Posterior vena cava (tissue), 2 donors: ENCODE measurements around the gene ZNF628. TPM values are rescaled to one million over a fixed set of nuclear protein-coding genes. Genes with fewer than 3 reads are reported as not detected.
A peak's percentile ranks its signal among the peaks of the same experiment; 100 is the strongest.
"Not testable (repeated sequence)": the region's sequence is repeated elsewhere in the genome, so short reads cannot be mapped to it uniquely, and the experiment has no call there.

Source experiments
- DNase-seq: peaks from one replicate; pipeline ENCODE4 v3.0.0-alpha.2; 2020; ENCODE audit warnings: low spot score
- intact Hi-C, 2 donors: fragments of 100-400 bp; cut with DNase I; formaldehyde crosslinking; loops; one replicate each; pipeline versions ENCODE4 v1.14.1 to v1.14.2; 2022 to 2023
- total RNA-seq, 2 donors: library from RNA; stranded (reverse); fragmentation: NEBNext Ultra II Directional; extraction: Animal tissue kit (Norgen Biotek cat#: 25700); gene quantifications; one replicate each; pipeline ENCODE4 v1.2.1, GENCODE V29; 2021
- donor health status: DM: yes; HTN: yes; CAD: no.
- donor health status: DM: yes; HTN: yes; CAD: no.

Gene ZNF628
- total RNA-seq, 2 donors from 2014 or later: 5.7 to 7.9 TPM

DNA sequence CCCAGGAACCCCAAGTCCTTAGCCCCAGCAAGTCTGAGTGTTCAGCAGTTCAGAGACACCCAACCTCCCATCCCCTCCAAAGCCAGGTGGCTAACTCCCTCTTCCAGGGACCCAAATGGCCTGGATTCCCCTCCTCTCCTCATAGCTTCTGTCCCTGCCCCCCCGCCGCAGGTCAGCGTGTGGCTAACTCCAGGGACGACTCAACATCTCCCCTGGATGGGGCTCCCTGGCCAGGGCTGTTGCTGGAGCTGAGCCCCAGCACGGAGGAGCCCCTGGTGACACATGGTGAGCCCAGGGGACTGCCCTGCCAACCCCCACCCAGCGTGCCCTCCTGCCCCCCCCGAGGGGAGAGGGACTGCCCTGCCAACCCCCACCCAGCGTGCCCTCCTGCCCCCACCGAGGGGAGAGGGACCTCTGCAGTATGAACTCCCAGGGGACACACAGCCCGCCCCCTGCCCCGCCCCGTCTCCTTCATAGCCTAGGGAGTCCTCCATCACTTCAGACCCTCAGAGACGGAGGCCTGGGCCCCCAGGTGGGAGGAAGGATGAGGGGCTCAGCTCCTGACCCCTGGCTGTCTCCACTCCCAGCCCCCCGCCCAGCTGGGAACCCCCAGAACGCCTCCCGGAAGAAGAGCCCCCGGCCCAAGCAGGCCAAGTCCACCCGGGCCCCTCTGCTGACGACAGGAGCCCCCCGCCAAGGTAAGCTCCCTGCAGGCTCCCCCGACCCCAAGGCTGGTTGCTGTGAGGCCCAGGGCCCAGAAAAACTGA lies 13.5 kb downstream of the ZNF628 start:
- intact Hi-C loops: no loop called here
- DNase-seq: no peak

DNA sequence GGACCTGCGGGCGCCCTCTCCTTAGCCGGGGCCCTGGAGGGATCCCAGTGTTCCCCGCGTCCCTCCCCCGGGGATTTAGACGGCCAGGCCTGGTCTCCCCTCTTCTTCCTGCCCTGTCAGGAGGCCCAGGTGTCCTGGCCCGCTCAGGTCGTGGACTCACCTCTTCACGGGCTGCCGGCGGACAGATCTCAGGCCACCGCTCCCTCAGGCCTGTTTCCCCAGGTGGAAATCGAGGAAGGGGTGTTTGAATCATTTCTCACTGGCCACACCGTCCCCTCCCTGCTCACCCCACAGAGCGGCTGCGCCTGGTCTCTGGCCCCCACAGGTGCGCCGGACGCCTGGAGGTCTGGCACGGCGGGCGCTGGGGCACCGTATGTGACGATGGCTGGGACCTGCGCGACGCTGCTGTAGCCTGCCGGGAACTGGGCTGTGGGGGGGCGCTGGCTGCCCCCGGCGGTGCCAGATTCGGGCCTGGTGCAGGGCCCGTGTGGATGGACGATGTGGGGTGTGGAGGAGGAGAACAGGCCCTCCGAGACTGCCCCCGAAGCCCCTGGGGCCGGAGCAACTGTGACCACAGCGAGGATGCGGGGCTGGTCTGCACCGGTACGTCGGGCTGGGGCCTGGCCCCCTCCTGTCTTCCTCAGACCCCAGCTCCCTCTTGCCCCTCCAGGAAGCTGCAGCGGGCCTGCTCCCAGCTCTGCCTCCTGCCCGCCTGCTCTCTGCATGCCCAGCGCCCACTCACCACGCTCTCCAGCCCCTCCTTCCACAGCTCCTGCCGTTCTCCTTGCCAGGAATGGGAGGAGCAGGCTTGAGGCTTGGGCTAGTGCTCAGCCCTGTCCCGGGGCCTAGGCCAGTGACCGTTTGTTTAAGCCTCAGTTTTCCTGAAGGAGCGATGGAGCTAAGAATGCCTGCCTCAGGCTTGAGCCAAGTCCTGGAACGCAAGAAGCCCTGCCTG lies 14.3 kb downstream of the ZNF628 start:
- DNase-seq: no peak
- intact Hi-C loops: no loop called here

DNA sequence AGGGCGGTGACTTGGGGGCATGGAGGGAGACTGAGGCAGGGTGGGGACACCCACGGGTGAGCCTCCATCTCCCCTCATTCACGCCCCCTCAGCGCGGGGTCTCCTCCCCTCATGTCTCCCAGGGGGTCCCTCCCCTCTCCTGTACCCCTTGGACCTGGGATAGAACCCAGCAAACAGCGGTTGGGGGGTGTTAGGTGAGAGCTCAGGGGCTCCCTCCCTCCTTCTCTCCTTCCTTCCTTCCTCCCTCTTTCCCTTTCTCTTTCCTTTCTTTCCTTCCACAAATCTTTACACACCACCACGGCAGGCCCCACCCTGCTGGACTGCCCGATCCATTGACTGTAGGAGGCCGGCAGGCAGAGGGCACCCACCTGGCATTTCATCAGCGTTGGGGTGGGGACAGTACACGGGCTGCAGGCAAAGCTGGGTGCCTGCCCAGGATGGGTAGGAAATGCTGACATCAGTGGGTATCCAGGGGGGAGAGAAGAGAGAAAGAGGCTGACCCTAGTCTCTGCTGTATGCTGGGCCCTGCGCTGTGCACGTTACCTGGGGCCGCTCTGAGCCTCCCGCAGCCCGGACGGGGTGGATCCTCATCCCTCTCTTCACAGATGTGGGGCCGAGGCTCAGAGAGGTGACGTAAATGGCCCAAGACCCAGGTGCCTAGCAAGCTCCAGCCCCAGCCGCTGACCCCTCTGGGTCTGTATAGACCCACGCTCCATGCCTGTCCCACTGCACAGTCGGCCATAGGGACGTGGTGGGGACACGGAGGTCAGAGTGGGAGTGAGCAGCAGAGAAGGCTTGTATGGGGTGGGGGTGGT lies 15.3 kb downstream of the ZNF628 start:
- no peak for DNase-seq
- intact Hi-C loops: no loop called here

DNA sequence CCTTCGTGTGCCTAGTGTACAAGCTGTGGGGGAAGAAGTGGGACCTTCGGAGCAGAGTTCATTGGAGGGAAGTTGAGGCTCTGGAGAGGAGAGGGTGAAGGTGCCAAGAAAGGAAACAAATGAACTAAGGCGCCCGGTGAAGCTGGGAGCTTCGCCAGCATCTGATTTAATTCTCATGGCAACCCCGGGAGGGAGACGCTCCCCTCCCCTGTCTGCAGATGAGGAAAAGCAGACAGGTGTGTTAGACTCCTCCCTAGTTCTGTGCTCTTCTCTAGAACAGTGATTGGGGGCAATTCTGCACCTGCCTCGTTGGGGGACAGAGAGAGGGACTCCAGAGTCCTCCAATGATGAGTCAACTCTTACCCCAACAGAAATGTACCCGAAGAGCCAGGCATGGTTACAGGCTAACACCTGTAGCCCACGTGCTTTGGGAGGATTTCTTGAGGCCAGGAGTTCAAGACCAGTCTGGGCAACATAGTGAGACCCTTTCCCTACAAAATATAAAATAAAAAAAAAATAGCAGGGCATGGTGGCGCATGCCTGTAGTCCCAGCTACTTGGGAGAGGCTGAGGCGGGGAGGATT lies 16.0 kb downstream of the ZNF628 start:
- no peak for DNase-seq
- intact Hi-C loops: no loop called here

DNA sequence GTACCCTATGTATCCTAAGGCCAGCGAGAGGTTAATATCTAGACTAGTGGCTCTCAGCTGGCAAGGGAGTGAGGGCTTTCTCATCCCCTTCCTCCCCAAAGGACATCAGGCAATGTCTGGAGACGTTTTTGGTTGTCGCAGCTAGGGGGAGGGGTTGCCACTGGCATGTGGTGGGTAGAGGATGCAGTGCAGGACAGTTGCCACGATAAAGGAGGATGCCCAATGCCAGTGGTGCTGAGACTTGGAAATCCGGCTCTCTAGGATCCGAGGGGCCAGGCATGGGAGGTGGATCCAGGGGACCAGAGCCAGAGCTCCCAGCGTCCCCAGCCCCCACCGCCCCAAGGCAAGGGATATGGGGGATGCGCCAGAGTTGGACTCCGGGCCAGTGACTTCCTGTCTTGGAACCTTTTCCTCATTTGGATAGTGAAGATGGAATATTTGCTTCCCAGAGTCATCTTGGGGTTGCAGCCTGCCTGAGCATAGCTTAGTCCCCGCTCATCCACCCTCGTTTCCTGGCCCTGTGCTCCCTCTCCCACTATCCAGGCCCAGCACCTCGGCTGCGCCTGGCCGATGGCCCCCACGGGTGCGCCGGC lies 16.7 kb downstream of the ZNF628 start:
- no peak for DNase-seq
- intact Hi-C loops: no loop called here

DNA sequence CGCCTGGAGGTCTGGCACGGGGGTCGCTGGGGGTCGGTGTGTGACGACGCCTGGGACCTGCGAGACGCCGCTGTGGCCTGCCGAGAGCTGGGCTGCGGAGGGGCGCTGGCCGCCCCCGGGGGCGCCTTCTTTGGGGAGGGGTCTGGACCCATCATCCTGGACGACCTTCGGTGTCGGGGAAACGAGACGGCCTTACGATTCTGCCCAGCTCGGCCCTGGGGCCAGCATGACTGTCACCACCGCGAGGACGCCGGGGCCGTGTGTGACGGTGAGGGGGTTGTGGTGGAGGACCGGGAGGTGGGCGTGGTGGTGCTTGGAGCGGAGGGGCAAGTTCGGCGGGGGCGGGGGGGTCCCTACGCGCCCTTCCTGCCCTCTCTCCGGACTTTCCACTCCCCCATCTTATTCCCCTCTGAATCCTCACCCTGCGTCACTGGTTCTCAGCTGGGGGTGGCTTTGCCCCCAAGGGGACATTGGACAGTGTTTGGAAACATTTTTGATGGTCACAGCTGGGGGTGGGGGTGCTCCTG lies 17.3 kb downstream of the ZNF628 start:
- DNase-seq: no peak
- intact Hi-C loops: no loop called here

DNA sequence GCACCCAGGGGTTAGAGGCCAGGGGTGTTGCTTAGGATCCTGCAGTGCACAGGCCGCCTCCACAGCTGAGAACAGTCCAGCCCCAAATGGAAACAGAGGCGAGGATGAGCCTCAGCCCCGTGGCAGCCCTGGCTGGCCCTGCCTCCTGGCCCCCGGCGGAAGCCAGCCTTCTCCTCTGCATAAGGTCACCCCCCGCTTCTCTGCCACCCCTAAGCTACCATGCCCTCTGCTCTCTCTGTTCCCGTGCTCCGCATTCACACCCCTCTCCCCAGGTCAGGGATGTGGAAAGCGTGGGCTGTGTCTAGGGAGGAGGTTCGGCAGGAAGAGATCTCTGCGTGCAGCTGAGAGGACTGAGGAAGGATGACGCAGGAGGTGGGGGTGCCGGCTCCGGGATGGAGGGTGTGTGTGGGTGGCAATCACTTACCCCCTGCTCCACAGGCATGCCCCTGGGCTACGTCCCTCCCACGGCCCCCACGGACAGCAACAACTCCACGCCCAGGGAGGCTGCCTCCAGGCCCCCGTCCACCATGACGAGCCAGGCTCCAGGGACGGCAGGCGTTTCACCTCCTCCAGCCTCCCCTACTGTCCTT lies 17.9 kb downstream of the ZNF628 start:
- DNase-seq: peak; percentile 88
- intact Hi-C loops: no loop called here

DNA sequence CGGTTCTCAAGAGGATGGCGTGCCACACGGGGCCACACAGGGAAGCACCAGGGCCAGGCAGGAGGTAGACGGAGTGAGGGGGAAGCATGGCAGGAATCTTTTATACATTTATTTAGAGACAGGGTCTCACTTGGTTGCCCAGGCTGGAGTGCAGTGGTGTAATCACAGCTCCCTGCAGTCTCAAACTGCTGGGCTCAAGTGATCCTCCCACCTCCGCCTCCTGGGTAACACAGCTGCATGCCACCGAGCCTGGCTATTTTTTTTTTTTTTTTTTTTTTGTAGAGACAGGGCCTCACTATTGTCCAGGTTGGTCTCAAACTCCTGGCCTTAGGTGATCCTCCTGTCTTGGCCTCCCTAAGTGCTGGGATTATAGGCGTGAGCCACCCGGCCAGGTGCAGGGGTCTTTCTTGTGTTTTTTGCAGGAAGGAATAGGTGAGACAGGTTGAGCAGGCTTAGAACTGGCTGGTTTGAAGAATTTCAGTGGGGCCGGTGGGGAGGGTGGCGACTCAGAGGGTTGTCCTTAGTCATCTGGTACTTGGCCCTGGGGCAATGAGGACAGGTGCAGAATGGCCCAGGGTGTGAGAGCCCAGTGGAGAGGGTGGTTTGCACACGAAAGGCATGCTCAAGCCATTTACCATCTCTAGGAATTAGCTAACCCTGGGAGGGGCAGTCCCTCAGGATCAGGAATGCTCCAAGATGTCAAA lies 19.4 kb downstream of the ZNF628 start:
- intact Hi-C loops: no loop called here
- DNase-seq: no peak

DNA sequence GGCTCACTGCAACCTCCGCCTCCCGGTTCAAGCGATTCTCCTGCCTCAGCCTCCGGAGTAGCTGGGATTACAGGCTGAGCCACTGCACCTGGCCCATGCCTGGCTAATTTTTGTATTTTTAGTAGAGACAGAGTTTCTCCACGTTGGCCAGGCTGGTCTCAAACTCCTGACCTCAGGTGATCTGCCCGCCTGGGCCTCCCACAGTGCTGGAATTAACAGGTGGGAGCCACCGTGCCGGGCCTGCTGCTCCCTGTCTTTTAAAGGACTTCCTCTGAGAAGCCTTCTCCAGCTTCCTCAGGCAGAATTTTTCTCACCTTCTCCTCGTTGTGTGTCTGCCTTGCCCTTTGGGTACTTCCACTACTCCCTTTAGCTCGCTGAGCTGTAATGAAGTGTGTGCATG lies 20.4 kb downstream of the ZNF628 start:
- intact Hi-C loops, DNase-seq: not testable (repeated sequence)

DNA sequence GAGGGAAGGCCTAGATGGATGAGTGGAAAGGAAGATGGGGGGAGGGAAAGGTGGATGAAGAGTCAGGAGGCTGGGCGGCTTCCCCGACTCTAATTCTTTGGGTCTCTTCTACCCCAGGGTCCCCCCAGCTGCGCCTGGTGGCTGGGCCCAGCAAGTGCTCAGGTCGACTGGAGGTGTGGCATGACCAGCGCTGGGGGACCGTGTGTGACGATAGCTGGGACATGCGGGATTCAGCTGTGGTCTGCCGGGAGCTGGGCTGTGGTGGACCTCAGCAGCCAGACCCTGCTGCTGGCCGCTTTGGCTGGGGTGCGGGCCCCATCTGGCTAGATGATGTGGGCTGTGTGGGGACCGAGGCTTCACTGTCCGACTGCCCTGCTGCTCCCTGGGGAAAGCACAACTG lies 21.3 kb downstream of the ZNF628 start:
- intact Hi-C loops: no loop called here
- DNase-seq: no peak

DNA sequence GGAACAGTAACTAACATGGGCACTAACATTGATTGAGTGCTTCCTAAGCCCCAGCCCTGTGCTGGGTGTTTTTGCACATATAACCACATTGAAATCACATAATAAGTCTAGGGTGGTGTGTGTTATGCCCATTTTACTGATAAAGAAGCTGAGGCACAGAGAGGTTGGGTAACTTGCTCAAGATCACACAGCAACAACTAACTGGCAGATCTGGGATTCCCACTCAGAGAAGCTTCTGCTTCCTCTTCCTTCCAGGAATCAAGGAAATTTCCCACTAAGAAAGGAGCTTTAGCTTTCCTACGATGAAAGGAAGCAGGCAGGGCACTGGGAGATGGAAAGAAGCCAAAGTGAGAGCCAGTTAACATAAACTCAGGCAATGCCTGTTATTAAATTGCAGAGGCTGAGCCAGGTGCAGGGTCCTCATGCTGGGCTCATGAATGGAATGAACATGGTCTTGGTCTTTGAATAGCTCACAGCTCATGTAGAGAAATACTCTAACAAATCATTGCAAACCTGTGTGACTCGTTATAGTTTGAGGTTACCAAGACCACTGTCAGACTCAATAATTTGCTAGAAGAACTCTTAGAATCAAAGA lies 21.9 kb downstream of the ZNF628 start:
- no peak for DNase-seq
- intact Hi-C loops: no loop called here

DNA sequence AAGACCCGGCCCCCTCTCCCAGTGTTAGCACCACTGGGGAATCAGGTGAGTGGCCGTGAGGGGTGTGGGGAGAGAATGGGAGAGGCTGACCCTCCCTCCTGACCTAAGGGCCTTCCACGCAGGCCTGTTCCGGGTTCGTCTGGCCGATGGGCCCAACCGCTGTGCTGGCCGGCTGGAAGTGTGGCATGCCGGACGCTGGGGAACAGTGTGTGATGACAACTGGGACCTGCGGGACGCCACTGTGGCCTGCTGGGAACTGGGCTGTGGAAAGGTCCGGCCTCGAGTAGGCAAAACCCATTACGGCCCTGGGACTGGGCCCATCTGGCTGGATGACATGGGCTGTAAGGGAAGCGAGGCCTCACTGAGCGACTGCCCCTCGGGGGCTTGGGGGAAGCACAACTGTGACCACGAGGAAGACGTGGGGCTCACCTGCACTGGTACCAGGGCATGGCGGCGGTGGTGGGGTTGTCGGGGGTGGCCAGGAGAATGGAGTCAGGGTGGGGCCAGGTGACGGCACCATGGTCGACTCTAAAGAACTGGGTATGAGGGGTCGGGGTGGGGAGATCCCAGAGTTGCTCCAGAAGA lies 24.0 kb downstream of the ZNF628 start:
- intact Hi-C loops: loop anchor here (5.0 to 10.0 kb wide), 3 partner anchors 33 to 356 kb away; partner anchors contain the start of gene TNNT1 (in 1 of the 2)
- DNase-seq: no peak

DNA sequence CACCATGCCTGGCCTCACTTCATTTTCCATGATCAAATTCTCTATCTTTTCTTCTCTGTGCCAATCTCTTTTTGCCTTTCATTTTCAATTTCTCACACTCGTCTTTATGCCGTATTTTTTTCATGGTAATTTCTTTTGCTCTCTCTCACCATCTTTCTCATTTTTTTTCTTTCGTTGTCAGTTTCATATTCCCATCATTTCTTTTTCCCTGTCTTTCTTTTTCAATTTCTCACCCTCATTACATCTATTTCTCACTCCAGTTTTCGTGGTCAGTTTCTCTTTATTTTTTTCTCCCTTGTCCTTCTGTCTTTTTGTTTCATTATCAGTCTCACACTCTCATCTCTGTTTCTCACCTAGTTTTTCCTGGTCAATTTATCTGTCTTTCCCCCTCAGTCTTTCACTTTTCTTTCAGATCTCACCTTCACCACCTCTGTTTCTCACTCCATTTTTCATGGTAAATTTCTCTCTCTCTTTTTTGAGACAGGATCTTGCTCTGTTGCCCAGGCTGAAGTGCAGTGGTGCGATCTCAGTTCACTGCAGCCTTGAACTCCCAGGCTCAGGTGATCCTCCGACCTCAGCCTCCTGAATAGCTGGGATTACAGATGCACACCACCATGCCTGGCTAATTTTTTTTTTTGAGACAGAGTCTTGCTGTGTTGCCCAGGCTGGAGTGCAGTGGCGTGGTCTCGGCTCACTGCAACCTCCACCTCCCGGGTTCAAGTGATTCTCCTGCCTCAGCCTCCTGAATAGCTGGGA lies 26.0 kb downstream of the ZNF628 start:
- DNase-seq: no peak
- intact Hi-C loops: loop anchor here (5.0 to 10.0 kb wide), 3 partner anchors 35 to 358 kb away; partner anchors contain the start of gene TNNT1 (in 1 of the 2)

DNA sequence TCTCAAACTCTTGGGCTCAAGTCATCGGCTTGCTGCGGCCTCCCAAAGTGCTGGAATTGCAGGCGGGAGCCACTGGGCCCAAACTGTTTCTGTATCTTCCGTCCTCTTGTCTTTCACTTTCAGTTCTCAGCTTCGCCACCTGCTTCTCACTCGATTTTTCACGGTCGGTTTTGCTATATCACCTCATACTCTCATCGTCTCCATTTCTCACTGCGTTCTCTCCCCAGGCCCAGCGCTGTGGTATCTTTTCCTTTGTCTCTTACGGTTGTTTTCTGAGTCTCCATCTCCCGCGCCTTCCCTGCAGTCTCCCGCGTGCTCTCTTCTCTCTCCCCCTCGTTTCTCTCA lies 26.7 kb downstream of the ZNF628 start:
- no peak for DNase-seq
- intact Hi-C loops: loop anchor here (5.0 to 10.0 kb wide), 3 partner anchors 36 to 358 kb away; partner anchors contain the start of gene TNNT1 (in 1 of the 2)

DNA sequence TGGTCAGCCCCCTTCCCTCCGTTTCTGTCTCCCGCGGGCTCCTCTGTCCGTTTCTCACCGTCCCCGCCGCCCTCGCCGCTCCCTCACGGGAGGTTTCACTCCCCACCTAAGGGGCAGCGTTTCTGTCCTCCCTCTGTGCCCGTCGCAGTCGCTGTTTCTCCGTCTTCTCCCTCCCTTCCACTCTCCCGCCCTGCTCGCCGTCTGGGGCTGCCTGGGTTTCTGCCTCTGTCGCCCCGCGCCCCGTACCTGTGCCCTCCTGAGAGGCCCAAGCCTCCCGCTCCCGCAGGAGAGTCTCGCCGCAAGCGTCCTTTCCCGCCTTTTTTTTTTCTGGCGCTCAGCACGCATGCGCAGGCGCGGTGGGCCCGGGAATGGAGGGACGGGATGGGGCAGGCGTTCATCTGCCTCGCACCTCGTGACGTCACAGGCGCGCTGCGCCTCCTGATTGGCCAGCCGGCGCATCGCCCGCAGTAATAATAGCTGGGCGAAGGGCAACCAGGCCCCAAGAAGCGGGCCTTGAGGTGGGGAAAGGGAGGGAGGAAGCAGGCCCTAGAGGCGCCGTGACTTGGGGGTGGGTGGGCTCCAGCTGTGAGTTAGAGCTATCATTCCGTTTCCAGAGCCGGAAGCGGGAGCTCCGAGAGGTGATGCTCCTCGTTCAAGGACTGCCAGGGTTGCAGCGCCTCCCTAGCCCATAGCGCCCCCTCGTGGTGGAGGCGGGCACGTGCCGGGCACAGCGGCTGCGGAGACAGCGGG lies 27.3 kb downstream of the ZNF628 start:
- intact Hi-C loops: loop anchor here (5.0 to 10.0 kb wide), 3 partner anchors 36 to 359 kb away; partner anchors contain the start of gene TNNT1 (in 1 of the 2)
- peak; percentile 98 for DNase-seq
